ENCODE measurements around the gene NAA35. TPM values are rescaled to one million over a fixed set of nuclear protein-coding genes. Genes with fewer than 3 reads are reported as not detected.

The NAA35 gene
- total RNA-seq, 1 experiment from 2014 or later = 22.2 TPM

DNA sequence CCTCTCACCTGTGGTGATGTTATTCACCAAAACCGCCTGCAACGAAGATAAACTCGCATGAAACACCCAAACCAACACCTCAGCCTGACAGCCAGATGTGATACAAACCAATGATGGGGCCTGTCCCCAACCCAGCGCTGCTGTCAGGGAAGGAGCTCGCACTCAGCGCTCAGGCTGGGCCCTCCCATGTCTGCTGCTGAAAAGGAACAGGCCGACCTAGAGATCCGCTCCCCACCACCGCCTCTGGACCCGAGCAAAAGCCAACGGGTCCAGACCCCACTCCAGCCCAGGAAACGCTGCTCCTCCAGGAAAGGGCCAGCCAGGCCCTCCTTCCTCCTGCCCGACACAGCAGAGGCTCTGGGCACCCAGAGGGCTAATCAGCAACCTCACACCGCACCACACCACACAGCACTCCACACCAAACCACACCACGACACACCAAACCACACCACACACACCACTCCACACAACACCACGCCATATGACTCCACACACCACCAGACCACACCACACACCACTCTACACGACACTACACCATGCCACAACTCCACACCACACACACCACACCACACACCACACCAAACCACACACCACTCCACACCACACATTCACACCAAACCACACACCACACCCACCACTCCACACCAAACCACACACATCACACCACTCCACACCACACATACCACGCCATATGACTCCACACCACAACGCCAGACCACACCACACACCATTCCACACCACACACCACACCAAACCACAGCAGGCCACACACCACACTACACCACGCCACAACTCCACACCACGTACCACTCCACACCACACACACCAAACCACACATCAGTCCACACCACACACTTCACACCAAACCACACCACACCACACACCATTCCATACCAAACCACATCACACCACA, 111.9 kb downstream of the NAA35 start:
- CTCF ChIA-PET = no interaction called here

DNA sequence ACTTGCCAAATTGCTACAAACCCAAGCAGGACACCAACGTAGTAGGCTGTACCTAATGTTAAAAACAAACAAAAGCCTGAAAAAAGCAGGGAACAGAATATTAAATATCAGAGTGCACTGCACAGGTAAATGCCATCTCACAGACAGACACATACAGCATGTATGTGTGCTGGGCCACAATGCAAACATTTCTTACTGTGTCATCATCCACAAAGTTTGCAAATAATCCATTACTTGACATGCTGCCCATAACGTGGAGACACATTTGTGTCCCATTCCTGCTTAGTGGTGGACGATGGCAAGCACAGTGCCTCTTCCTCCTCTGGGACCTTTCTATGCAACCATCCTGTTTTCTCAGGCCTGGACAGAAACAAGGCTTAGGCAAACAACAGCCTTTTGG, 113.7 kb downstream of the NAA35 start:
- no peaks in the 10 kb centered on the region for H3K36me3 Mint-ChIP-seq (ENCODE audit: insufficient read depth, unreplicated experiment)
- H3K4me1 Mint-ChIP-seq (ENCODE audit: low read depth, unreplicated experiment) = no peaks in the 10 kb centered on the region
- H3K4me3 Mint-ChIP-seq (ENCODE audit: low read depth, unreplicated experiment) = no peak overlapping the region
- intact Hi-C loops (cut with micrococcal nuclease; ENCODE audit: unreplicated experiment) = no loop called here
- DNase-seq = no peak
- TF ChIP-seq CTCF (IDR thresholded peaks at IDR 0.05; ENCODE audit: unreplicated experiment) = no peak
- CTCF ChIA-PET = no interaction called here
- no TSS peak for BruUV-seq (replicated peaks)
- H3K27me3 Mint-ChIP-seq (ENCODE audit: unreplicated experiment) = no peaks in the 10 kb centered on the region
- no peak overlapping the region for H3K27ac Mint-ChIP-seq (ENCODE audit: unreplicated experiment)
- no peaks in the 10 kb centered on the region for H3K9me3 Mint-ChIP-seq (ENCODE audit: low read depth, unreplicated experiment)

More for the DNA sequence above, 111.9 kb downstream of the NAA35 start:
- H3K27ac Mint-ChIP-seq (ENCODE audit: unreplicated experiment) = no peak overlapping the region
- no peak for TF ChIP-seq CTCF (IDR thresholded peaks at IDR 0.05; ENCODE audit: unreplicated experiment)
- intact Hi-C loops (cut with micrococcal nuclease; ENCODE audit: unreplicated experiment) = no loop called here
- no peaks in the 10 kb centered on the region for H3K9me3 Mint-ChIP-seq (ENCODE audit: low read depth, unreplicated experiment)
- BruUV-seq (replicated peaks) = no TSS peak
- H3K36me3 Mint-ChIP-seq (ENCODE audit: insufficient read depth, unreplicated experiment) = no peaks in the 10 kb centered on the region
- no peak for DNase-seq
- no peaks in the 10 kb centered on the region for H3K4me1 Mint-ChIP-seq (ENCODE audit: low read depth, unreplicated experiment)
- no peak overlapping the region for H3K4me3 Mint-ChIP-seq (ENCODE audit: low read depth, unreplicated experiment)
- H3K27me3 Mint-ChIP-seq (ENCODE audit: unreplicated experiment) = no peaks in the 10 kb centered on the region

DNA sequence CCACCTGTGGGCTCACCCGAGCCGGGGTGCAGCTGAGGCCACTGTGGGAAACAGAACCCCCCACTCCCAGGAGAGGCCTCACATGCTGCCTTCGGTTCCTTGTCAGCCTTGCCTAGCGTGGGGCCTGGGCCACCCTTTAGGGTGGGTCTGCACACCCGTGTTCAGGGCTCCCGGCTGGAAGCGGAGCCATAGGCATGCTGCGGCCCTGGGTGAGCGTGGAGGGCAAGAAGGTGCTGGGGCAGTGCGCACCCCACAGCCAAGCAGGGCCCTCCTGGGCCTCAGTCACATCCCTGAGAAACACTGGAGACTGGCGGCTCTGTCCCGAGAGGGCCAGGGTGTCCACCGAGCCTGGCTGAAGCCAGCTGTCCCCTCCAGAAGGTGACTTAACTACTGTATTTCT, 116.5 kb downstream of the NAA35 start:
- Mint-ChIP-seq H3K9me3 (ENCODE audit: low read depth, unreplicated experiment) (no peaks in the 10 kb centered on the region), H3K4me1 (ENCODE audit: low read depth, unreplicated experiment) (peaks cover under 1% of the 10 kb centered on the region), H3K27me3 (ENCODE audit: unreplicated experiment) (no peaks in the 10 kb centered on the region), H3K27ac (ENCODE audit: unreplicated experiment) (no peak overlapping the region), H3K4me3 (ENCODE audit: low read depth, unreplicated experiment) (no peak overlapping the region), H3K36me3 (ENCODE audit: insufficient read depth, unreplicated experiment) (peaks cover 4% of the 10 kb centered on the region)
- no peak for TF ChIP-seq CTCF (IDR thresholded peaks at IDR 0.05; ENCODE audit: unreplicated experiment)
- BruUV-seq (replicated peaks) = no TSS peak
- intact Hi-C loops (cut with micrococcal nuclease; ENCODE audit: unreplicated experiment) = no loop called here
- CTCF ChIA-PET = no interaction called here
- no peak for DNase-seq

GRCh38 chr9:86061972-86062739, 121.2 kb downstream of the NAA35 start:
- intact Hi-C loops (cut with micrococcal nuclease; ENCODE audit: unreplicated experiment) = no loop called here
- Mint-ChIP-seq H3K27me3 (ENCODE audit: unreplicated experiment) (no peaks in the 10 kb centered on the region), H3K4me1 (ENCODE audit: low read depth, unreplicated experiment) (peaks cover 29% of the 10 kb centered on the region), H3K36me3 (ENCODE audit: insufficient read depth, unreplicated experiment) (peaks cover 10% of the 10 kb centered on the region), H3K9me3 (ENCODE audit: low read depth, unreplicated experiment) (no peaks in the 10 kb centered on the region), H3K27ac (ENCODE audit: unreplicated experiment) (no peak overlapping the region), H3K4me3 (ENCODE audit: low read depth, unreplicated experiment) (no peak overlapping the region)
- BruUV-seq (replicated peaks) = no TSS peak
- CTCF ChIA-PET = interaction anchor here (0.9 kb wide), 1 partner anchor 17 kb away, joined by 3 read pairs; no protein-coding TSS in a partner anchor
- DNase-seq = no peak
- TF ChIP-seq CTCF (IDR thresholded peaks at IDR 0.05; ENCODE audit: unreplicated experiment) = no peak

Data from Calu3 (cell line).